Activated CD4-positive, alpha-beta T cell treated with anti-CD3 and anti-CD28 coated beads, Interleukin-10, Interleukin-2, amounts not matched to agents 100 ng/mL and 50 ng/mL, durations not matched to agents 16 hours and 8 hours (primary cell): Measurements from ENCODE around the gene TBL3.

Source experiments
- DNase-seq: peaks from one replicate; pipeline ENCODE4 v3.0.0-alpha.2; 2020

Gene TBL3

DNA sequence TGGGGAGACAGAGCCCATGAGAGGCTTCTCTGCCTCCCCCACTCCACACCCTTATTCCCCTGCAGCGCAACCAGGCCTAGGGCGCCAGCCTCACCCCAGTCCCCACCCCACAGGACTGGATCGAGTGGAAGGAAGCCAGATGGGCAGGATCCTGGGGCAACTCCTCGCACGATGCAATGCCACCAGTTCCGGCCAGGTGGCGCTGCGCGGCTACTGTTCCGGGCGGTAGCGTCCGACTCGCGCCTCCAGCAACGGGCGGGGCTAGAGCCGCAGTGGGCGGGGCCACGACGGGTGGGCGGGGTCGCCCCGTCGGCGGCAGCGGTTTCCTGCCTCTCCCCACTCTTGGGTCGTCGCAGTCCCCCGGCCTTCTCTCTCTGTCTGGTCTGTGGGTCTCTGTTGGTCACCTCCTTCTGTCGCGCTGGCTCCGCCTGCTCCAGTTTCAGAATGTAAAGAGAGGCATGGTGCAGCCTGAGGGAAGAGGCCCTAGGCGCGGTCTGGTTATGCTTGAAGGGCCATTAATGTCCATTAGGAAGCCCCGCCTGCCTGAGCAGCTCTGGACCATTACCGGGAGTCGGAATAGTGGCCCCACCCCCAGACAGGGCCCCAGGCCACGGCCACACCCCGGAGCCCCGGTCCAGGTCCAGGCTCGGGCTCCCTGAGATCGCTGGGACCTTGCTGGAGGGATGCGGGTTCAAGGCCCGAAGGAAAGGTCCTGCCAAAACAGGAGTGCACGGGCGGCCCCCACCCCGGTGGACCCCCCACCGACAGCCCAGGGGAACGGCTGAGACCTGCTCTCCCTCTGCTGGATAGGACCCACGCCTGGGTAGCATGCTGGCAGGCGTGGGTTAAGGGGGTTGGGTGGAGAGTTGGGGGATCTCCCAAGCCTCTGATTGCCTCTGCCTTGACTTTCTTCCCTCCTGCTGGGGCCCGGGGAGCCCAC is 51.5 kb downstream of the TBL3 start:
- DNase-seq, result peak; percentile 96

DNA sequence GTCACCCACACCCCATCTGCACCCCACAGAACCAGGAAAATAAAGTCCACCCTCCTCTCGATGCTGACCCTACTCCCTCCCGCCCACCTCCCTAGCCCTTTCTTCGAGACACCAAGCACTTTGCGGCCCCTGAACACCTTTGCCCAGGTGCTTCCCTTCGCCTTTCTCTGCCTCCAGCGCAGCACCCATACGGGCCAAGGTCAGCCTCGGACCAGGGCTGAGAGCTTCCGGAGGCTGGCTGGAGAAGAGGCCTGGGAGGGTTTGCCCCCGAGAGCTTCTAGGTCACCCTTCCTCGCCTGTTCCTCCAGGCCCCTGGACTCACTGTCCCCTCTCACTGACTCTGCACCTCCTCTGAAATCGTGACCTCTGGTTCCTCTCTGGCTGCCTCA is 52.2 kb downstream of the TBL3 start:
- no peak for DNase-seq

DNA sequence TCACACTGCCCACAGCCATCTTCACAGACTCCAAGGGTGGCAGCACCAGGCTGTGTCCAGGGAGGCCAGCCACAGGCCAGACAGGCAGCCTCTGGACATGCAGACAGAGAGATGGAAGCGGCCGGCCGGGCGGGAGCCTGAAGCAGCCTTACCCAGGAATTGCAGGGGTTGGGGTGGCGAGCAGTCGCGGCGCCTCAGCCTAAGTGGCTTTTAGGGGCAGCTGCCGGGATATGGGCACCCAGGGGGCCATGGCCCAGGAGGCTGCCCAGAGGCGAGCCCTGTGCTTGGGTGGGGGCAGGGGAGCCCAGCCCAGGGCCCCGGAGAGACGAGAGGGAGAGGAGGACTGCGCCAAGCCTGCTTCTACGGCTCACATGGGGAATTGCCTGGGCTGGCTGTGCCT is 53.4 kb downstream of the TBL3 start:
- DNase-seq, result no peak

DNA sequence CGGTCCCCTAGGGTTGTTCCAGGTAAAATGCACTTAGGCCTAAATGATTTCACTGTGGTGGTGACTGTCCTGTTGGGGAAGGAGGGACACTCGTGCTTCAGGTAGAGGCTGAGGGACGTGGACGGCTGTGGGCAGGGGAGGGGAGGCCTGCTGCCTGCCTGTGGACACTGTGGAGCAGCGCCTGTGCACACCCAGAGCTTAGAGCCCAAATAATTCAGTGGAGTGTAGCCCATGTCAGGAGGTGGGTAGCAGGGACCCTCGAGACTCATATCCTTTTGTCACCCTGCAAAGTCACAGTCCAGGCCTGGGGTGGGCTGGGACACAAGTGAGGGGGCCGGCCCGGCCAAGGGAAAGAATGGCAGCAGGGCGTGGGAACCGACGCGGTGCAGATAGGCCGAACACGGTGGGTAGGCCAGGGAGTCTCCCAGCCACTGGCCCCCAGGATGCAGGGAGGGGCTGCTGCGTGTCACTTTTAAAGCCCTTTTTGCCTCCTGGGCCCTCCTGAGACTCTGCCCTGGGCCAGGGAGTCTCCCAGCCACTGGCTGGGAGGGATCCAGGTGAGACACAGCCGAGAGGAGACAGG is 54.1 kb downstream of the TBL3 start:
- no peak for DNase-seq

DNA sequence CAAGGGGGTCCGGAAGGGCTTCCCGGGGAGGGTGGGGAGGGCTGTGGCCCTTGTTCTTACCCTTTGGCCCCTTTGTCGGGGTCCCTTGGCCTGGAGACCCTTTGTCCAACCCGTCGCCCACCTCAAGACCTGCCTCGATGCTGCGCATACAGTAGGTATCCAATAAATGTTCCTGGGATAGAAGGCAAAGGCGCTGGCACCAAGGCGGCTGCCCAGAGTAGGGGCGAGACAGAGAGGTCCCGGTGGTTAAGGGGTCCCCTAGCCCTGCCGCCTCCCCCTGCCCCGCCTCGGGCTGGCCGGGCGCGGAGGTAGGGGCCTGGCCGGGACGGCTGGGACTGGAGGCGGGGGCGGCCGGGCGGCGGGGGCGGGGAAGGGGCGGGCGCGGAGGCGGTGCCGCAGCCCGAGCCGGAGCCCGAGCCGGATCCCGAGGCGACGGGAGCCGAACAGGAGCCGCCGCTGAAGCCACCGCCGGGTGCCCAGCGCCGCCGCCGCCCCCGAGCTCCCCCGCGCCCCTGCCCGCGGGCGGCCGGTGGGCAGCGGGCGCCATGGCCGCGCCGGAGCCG is 54.7 kb downstream of the TBL3 start, which contains the start of gene NHERF2:
Gene NHERF2 (plus strand): TSS at position 442 of the 563 bp plus-strand sequence. CDS start 104 bp downstream, at position 546.
- no peak for DNase-seq

DNA sequence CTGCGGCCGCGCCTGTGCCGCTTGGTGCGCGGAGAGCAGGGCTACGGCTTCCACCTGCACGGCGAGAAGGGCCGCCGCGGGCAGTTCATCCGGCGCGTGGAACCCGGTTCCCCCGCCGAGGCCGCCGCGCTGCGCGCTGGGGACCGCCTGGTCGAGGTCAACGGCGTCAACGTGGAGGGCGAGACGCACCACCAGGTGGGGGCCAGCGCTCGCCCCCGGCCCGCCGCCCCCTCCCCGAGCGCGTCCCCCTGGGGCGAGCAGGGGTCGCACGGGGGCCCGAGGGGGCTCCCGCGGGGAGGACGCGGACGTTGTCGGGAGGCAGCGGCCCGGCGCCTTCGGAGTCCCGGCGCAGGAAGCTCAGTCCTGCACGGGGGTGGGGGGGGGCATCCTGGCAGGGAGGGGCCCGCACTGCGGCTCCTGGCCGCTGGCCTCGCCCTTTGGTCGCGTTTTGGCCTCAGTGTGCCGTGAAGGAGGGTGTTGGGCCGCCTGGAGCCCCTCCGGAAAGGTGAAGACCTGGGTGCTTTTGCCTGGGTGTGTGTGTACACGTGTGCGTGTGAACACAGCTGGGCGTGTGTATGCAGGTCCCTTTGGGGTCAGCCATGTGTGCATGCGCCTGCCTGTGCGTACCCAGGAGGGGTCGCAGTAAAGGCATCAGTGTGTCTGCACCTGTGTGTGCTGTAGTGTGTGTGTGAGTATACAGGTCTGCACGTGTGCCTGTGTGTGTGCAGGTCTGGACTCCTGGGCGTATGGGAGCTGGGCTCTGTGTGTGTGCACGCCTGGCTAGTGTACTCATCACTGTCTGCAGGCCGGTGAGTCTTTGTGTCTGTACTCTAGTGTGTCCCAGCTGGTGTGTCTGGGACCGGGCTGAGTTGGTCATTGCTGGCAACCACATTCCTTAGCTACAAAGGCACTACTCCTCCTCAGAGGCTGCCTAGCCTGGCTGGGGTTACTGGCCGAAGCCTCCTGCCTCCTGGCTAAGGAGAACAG is 55.5 kb downstream of the TBL3 start:
- DNase-seq, result no peak

DNA sequence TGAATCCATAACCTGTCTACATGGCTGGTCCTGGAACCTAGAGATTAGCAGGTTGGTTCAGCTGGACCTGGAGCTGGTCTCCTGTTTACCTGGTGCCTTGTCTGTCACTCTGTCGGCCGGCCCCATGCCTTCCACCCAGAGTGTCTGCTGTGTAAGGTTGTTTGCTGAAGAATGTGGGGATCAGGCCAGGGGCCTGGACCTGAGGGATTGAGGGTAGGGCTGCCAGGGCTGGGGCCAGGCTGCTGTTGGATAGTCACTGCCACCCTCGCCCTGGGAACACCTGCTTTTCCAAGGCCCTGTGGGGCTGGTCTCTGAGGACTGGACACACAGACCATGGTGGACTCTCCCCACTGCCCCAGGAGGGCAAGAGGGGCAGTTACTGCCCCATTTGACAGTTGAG is 56.3 kb downstream of the TBL3 start:
- no peak for DNase-seq

DNA sequence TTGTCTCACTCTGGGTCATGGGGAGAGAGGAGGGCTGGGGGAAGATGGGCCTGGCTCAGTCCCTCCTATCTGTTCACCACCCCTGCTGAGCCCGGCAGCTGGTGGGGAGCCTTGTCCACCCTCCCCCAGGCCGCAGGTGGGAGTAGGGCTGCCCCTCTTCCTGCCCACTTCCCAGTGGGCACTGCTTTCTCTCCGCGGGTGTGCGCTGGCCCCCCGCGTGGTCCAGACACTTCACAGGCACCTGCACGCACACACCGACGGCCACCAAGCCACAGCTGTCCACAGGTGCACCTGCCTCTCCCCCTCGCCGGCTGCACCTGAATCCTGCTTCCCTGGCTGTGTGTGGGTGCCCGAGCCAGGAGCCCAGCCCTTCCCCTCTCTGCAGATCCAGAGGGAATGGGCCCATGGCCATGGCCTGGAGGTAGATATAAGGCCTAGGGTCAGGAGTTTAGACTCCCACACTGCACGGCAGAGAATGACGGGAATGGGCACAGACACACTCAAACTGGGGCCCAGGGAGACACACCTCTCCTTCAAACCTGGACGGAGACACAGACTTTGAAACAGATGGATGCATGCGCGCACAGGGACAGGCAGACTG is 56.9 kb downstream of the TBL3 start:
- no peak for DNase-seq

DNA sequence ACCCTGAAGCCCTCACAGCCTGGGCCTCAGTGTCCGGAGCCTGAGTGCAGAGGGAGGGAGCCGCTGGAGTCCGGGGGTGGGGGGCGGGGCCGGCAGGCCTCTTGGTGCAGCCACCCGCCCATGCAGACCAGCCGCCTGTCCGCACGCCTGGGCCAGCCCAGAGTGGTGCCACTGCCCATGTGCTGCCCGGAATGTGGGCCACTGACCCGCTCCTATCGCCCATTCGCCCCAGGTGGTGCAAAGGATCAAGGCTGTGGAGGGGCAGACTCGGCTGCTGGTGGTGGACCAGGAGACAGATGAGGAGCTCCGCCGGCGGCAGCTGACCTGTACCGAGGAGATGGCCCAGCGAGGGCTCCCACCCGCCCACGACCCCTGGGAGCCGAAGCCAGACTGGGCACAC is 57.5 kb downstream of the TBL3 start:
- DNase-seq, result no peak

DNA sequence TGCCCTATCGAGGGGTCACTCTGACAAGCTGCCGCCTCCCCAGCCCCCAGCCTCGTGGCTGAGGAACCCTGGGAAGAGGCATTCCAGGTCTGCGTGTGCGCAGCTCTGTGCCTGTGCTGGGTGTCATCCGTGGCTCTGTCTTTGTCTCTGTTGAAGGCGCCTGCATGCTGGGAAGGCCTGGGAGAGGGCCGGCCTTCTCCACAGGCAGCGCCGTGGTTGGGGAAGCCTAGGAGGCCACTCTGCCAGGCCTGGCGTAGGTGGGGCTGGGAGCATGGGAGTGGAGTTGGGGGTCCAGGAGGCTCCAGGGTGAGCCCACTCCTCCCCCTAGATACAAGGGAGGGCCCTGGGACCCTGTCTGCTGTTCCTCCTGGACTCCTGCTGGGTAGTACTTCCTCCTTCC is 58.2 kb downstream of the TBL3 start:
- no peak for DNase-seq

DNA sequence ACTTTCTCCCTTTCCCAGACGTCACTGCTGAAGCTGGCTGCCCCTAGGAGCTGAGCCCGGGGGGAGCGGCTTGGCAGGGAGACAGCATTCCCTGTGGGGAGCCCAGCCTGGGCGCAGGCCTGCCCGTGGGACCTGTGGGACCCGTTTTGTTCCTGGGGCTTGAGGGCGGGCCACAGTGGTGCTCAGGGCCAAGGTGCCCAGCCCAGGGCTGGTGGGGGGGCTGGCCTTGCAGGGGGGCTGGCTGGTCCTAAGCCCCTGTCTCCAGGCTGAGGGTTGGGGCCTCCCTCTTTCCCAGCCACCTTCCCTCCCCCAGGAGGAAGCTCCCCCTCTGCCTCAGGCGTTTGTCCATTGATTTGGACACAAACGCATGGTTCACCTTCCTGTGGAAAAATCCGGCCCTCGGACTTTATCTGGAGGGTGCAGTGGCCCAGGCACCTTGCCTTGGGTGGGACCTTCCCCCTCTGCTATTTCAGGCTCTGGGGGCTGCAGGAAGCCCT is 59.3 kb downstream of the TBL3 start:
- DNase-seq, result no peak
